ENCODE results near the gene ZNF100. TPM values are rescaled to one million over a fixed set of nuclear protein-coding genes. Genes with fewer than 3 reads are reported as not detected.

ZNF100 gene
- total RNA-seq, 1 experiment from 2014 or later = 30.7 TPM

GRCh38 chr19:21699197-21699596 is 68.2 kb downstream of the ZNF100 start:
- H2AFZ ChIP-seq (ENCODE audit: low read length) = no peak overlapping the region
- no peaks in the 10 kb centered on the region for H3K27me3 Mint-ChIP-seq (ENCODE audit: low read depth)
- H2BK15ac ChIP-seq (ENCODE audit: low read depth, low read length) = no peak overlapping the region
- H3K4me2 ChIP-seq (ENCODE audit: insufficient read depth, insufficient read length, low read length) = no peak overlapping the region
- H2BK12ac ChIP-seq (ENCODE audit: insufficient read length, low read depth, low read length) = no peak overlapping the region
- no peak overlapping the region for H3K14ac ChIP-seq (ENCODE audit: insufficient read depth, low read length)
- H3K4ac ChIP-seq (ENCODE audit: low read depth, low read length) = no peak overlapping the region
- peaks cover 6% of the 10 kb centered on the region for H3K9me3 ChIP-seq (ENCODE audit: control insufficient read depth, low read depth, low read length)
- no peak overlapping the region for H4K5ac ChIP-seq (ENCODE audit: insufficient read length, low read depth, low read length)
- H3K79me2 ChIP-seq (ENCODE audit: insufficient read depth, low read length) = no peaks in the 10 kb centered on the region
- no peak overlapping the region for H4K8ac ChIP-seq (replicated peaks; ENCODE audit: insufficient read length, low read depth, low read length)
- no CpG with 5 or more reads among the region's 3 CpGs for WGBS (ENCODE audit: extremely low coverage, insufficient read length, low lambda C conversion rate)
- H3K4me3 Mint-ChIP-seq = peak overlapping the region in 1 of 2 experiments; percentile 14; a peak in 1 of 5 replicates
- peaks cover 16 to 20% of the 10 kb centered on the region in 2 experiments for H3K4me1 Mint-ChIP-seq
- TF ChIP-seq CTCF (conservative IDR thresholded peaks at IDR 0.05) = no peak
- H4K20me1 ChIP-seq (ENCODE audit: control insufficient read depth, insufficient read depth, insufficient read length) = no peaks in the 10 kb centered on the region
- H3K27me3 ChIP-seq (ENCODE audit: insufficient read depth, low read length) = no peaks in the 10 kb centered on the region
- no peak overlapping the region for H2BK120ac ChIP-seq (ENCODE audit: low read depth, low read length, poor library complexity, severe bottlenecking)
- no peak overlapping the region for H3K56ac ChIP-seq (ENCODE audit: insufficient read length, low read depth, low read length)
- H3K27ac ChIP-seq (ENCODE audit: insufficient read length, low read depth, low read length) = no peak overlapping the region
- H2BK5ac ChIP-seq (ENCODE audit: insufficient read length, low read length) = no peak overlapping the region
- no peaks in the 10 kb centered on the region for H3K4me1 ChIP-seq (ENCODE audit: insufficient read depth, low read length)
- peaks cover 38 to 55% of the 10 kb centered on the region in 2 experiments for H3K9me3 Mint-ChIP-seq
- no peak overlapping the region for H2AK5ac ChIP-seq (ENCODE audit: insufficient read length, low read length)
- no peak overlapping the region for H2BK20ac ChIP-seq (ENCODE audit: low read depth, low read length, poor library complexity, severe bottlenecking)
- no peaks in the 10 kb centered on the region for H3K79me1 ChIP-seq (ENCODE audit: insufficient read depth, low read depth, low read length, poor library complexity, severe bottlenecking)
- H3K23ac ChIP-seq (ENCODE audit: insufficient read length, low read depth, low read length) = no peak overlapping the region
- no peak overlapping the region for H3K18ac ChIP-seq (ENCODE audit: insufficient read length, low read depth, low read length)
- no peak overlapping the region for H4K91ac ChIP-seq (ENCODE audit: insufficient read length, low read depth, low read length)
- H3K9ac ChIP-seq (ENCODE audit: extremely low read depth, insufficient read length, low read length) = no peak overlapping the region
- peaks cover 0 to 13% (median 3%) of the 10 kb centered on the region in 3 experiments; a peak in 4 of 7 replicates for H3K36me3 Mint-ChIP-seq (ENCODE audit: insufficient read depth in 1 of 3, low read depth in 3 of 3)
- DNase-seq = peak; percentile 72
- no peaks in the 10 kb centered on the region for H3K23me2 ChIP-seq (ENCODE audit: insufficient read length, low read depth, low read length, poor library complexity, severe bottlenecking)
- peak overlapping the region in 1 of 3 experiments; percentile 36; a peak in 2 of 7 replicates for H3K27ac Mint-ChIP-seq
- H3T11ph ChIP-seq (ENCODE audit: low read length) = no peak overlapping the region

All from H9 (cell line).